ENCODE results near the gene NLRP3. TPM values are rescaled to one million over a fixed set of nuclear protein-coding genes. Genes with fewer than 3 reads are reported as not detected.

NLRP3 gene
- total and polyA plus RNA-seq, 10 of the 15 experiments (the other 5 are each of a cell fraction or from before 2014, with no cell fraction given) = 1.8 to 10.4 (median 5.0) TPM

DNA sequence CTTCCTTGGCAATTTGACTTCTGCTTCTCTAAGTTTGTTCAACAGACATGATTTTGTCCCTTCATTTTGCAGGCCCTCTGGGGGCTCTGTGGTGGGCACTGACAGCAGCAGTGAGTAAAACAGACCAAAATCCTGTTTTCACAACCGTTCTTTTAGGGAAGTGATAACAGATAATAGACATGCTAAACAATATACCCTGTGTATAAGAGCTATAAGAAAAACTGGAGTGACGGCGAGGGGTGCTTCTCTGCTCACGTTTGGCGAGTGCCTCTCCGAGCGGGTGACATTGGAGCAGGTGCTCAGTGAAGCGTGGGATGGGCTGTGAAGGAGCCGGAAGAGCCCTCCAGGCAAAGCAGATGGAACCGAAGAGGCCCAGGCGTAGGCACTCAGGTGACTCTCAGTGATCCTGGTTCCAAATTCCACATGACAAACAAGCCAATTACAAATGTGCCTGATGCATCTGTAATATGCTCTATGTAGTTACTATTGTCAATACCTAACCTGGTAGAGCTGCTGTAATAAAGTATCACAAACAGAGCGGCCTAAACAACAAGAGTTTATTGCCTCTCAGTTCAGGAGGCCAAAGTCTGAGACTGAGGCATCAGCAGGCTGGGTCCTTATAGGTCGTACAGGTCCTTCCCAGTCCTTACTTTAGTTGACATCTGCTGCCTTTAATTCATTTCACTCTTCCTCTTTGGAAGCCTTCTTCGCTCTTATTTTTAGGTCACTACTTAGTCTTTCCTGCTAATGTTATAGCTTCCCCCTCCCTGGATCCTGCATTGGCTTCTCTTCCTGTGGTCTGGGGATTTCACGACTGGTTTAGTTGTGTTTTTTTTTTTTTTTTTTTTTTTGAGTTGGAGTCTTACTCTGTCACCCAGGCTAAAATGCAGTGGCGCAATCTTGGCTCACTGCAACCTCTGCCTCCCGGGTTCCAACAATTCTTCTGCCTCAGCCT lies 21.9 kb downstream of the NLRP3 start (continued):
- TF ChIP-seq MYC (IDR thresholded peaks at IDR 0.05; ENCODE audit: insufficient read depth, insufficient read length, insufficient replicate concordance, low read length, severe bottlenecking) = no peak
- peak; percentile 59; the same call in 1 of the 2 replicates for TF ChIP-seq IKZF1 (conservative IDR thresholded peaks at IDR 0.05)
- TF ChIP-seq, protein P1, sequence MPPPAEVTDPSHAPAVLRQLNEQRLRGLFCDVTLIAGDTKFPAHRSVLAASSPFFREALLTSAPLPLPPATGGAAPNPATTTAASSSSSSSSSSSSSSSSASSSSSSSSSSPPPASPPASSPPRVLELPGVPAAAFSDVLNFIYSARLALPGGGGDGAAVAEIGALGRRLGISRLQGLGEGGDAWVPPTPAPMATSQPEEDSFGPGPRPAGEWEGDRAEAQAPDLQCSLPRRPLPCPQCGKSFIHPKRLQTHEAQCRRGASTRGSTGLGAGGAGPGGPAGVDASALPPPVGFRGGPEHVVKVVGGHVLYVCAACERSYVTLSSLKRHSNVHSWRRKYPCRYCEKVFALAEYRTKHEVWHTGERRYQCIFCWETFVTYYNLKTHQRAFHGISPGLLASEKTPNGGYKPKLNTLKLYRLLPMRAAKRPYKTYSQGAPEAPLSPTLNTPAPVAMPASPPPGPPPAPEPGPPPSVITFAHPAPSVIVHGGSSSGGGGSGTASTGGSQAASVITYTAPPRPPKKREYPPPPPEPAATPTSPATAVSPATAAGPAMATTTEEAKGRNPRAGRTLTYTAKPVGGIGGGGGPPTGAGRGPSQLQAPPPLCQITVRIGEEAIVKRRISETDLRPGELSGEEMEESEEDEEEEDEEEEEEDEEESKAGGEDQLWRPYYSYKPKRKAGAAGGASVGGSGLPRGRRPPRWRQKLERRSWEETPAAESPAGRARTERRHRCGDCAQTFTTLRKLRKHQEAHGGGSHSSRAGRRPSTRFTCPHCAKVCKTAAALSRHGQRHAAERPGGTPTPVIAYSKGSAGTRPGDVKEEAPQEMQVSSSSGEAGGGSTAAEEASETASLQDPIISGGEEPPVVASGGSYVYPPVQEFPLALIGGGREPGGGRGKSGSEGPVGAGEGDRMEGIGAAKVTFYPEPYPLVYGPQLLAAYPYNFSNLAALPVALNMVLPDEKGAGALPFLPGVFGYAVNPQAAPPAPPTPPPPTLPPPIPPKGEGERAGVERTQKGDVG (CRISPR knock-in tag; IDR thresholded peaks at IDR 0.05) = no peak
- peak; percentile 82 for TF ChIP-seq MTA2 (IDR thresholded peaks at IDR 0.05; ENCODE audit: low read depth)
- TF ChIP-seq ZZZ3 (IDR thresholded peaks at IDR 0.05; ENCODE audit: control insufficient read depth, insufficient read length, low read depth) = no peak
- no peak for TF ChIP-seq TAF1 (IDR thresholded peaks at IDR 0.05; ENCODE audit: borderline replicate concordance, low read depth, low read length)
- TF ChIP-seq LARP7 (IDR thresholded peaks at IDR 0.05) = no peak
- TF ChIP-seq, protein P2, sequence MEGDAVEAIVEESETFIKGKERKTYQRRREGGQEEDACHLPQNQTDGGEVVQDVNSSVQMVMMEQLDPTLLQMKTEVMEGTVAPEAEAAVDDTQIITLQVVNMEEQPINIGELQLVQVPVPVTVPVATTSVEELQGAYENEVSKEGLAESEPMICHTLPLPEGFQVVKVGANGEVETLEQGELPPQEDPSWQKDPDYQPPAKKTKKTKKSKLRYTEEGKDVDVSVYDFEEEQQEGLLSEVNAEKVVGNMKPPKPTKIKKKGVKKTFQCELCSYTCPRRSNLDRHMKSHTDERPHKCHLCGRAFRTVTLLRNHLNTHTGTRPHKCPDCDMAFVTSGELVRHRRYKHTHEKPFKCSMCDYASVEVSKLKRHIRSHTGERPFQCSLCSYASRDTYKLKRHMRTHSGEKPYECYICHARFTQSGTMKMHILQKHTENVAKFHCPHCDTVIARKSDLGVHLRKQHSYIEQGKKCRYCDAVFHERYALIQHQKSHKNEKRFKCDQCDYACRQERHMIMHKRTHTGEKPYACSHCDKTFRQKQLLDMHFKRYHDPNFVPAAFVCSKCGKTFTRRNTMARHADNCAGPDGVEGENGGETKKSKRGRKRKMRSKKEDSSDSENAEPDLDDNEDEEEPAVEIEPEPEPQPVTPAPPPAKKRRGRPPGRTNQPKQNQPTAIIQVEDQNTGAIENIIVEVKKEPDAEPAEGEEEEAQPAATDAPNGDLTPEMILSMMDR (IDR thresholded peaks at IDR 0.05 in 2 of 3, conservative IDR thresholded peaks at IDR 0.05 in 1 of 3; ENCODE audit: control insufficient read depth in 2 of 3, extremely low read depth in 1 of 3, insufficient read depth in 1 of 3, low read depth in 3 of 3, low read length in 3 of 3) = no peak
- no peak for TF ChIP-seq FOXM1 (IDR thresholded peaks at IDR 0.05; ENCODE audit: low read depth, low read length)
- no peak for TF ChIP-seq SREBF2 (IDR thresholded peaks at IDR 0.05; ENCODE audit: low read length)
- TF ChIP-seq HDGF (IDR thresholded peaks at IDR 0.05) = no peak
- no peak for TF ChIP-seq ZSCAN29 (IDR thresholded peaks at IDR 0.05)
- no peak for TF ChIP-seq EGR1 (IDR thresholded peaks at IDR 0.05; ENCODE audit: borderline replicate concordance in 1 of 2, low read depth in 2 of 2, low read length in 2 of 2)
- TF ChIP-seq ZNF217 (IDR thresholded peaks at IDR 0.05) = no peak
- 0 out of 2 replicates have a peak, but pooled peaks have one; percentile 27 for TF ChIP-seq PAX5 (IDR thresholded peaks at IDR 0.05; ENCODE audit: borderline replicate concordance, low read depth, low read length)
- peak; percentile 75 to 86 for TF ChIP-seq BHLHE40 (IDR thresholded peaks at IDR 0.05; ENCODE audit: borderline replicate concordance in 1 of 2, low read depth in 2 of 2, low read length in 1 of 2)
- no peak for TF ChIP-seq CBX5 (IDR thresholded peaks at IDR 0.05; ENCODE audit: low read depth)
- TF ChIP-seq, protein P3, sequence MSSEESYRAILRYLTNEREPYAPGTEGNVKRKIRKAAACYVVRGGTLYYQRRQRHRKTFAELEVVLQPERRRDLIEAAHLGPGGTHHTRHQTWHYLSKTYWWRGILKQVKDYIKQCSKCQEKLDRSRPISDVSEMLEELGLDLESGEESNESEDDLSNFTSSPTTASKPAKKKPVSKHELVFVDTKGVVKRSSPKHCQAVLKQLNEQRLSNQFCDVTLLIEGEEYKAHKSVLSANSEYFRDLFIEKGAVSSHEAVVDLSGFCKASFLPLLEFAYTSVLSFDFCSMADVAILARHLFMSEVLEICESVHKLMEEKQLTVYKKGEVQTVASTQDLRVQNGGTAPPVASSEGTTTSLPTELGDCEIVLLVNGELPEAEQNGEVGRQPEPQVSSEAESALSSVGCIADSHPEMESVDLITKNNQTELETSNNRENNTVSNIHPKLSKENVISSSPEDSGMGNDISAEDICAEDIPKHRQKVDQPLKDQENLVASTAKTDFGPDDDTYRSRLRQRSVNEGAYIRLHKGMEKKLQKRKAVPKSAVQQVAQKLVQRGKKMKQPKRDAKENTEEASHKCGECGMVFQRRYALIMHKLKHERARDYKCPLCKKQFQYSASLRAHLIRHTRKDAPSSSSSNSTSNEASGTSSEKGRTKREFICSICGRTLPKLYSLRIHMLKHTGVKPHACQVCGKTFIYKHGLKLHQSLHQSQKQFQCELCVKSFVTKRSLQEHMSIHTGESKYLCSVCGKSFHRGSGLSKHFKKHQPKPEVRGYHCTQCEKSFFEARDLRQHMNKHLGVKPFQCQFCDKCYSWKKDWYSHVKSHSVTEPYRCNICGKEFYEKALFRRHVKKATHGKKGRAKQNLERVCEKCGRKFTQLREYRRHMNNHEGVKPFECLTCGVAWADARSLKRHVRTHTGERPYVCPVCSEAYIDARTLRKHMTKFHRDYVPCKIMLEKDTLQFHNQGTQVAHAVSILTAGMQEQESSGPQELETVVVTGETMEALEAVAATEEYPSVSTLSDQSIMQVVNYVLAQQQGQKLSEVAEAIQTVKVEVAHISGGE (CRISPR knock-in tag; IDR thresholded peaks at IDR 0.05) = no peak
- peak; percentile 74; the same call in 1 of the 2 replicates for TF ChIP-seq SPI1 (IDR thresholded peaks at IDR 0.05; ENCODE audit: borderline replicate concordance, insufficient read depth, low read depth, low read length)
- TF ChIP-seq ZNF274 (IDR thresholded peaks at IDR 0.05; ENCODE audit: insufficient read depth, insufficient read length) = no peak
- peak; percentile 34; the same call in 1 of the 2 replicates for TF ChIP-seq BCL11A (IDR thresholded peaks at IDR 0.05; ENCODE audit: low read depth, low read length)
